Measurements from ENCODE around the gene C6orf118.

C6orf118 gene

GRCh38 chr6:165243801-165244200, 65.6 kb downstream of the C6orf118 start:
- no peak for DNase-seq

- no peak for DNase-seq
These were observed 73.1 kb downstream of the C6orf118 start for GRCh38 chr6:165236326-165236725.

GRCh38 chr6:165232731-165233488, 76.5 kb downstream of the C6orf118 start:
- DNase-seq: no peak

GRCh38 chr6:165231581-165232561, 77.5 kb downstream of the C6orf118 start:
- no peak for DNase-seq

GRCh38 chr6:165231177-165231576, 78.2 kb downstream of the C6orf118 start:
- DNase-seq: no peak

Measured in NCI-H446 (cell line).